Brain microvascular endothelial cell (primary cell): ENCODE results near the gene ZDHHC18.
"Not testable (repeated sequence)": the region's sequence is repeated elsewhere in the genome, so short reads cannot be mapped to it uniquely, and the experiment has no call there.

Experiments used
- DNase-seq: peaks from one replicate; pipeline ENCODE4 v3.0.0-alpha.2; 2020
- H3K27ac ChIP-seq: fragments of 250-450 bp; sonication (Bioruptor Pico); 2 replicates; pipeline ENCODE4 v1.5.1; 2020; ENCODE audit warnings: mild to moderate bottlenecking, moderate library complexity
- H3K27me3 ChIP-seq: fragments of 250-450 bp; sonication (Bioruptor Pico); replicated peaks from 2 replicates; pipeline ENCODE4 v1.5.1; 2020; ENCODE audit warnings: mild to moderate bottlenecking
- H3K36me3 ChIP-seq: fragments of 250-450 bp; sonication (Bioruptor Pico); replicated peaks from 2 replicates; pipeline ENCODE4 v1.5.1; 2020; ENCODE audit warnings: mild to moderate bottlenecking
- H3K4me3 ChIP-seq: 2 replicates; pipeline ENCODE4 v1.5.1; 2011; ENCODE audit warnings: low read depth, mild to moderate bottlenecking, control low read depth, low read length, moderate library complexity
- in situ Hi-C: cut with HindIII; loops from 2 replicates; pipeline ENCODE4 v1.10.0; 2017; ENCODE audit warnings: low sequenced_read_pairs, low pct_ligation_motif_present
- TF ChIP-seq, protein P1 (sequence below): IDR thresholded peaks from 2 replicates; pipeline ENCODE4 v1.5.1; 2011; ENCODE audit warnings: low read depth, mild to moderate bottlenecking, moderate library complexity, low read length, control low read depth, inconsistent platforms; ENCODE audit errors: missing control alignments

The ZDHHC18 gene

GRCh38 chr1:26877326-26877725 is 50.8 kb downstream of the ZDHHC18 start:
- H3K36me3 ChIP-seq, result peaks cover 34% of the 10 kb centered on the region
- H3K4me3 ChIP-seq, result no peak overlapping the region
- TF ChIP-seq, protein P1, sequence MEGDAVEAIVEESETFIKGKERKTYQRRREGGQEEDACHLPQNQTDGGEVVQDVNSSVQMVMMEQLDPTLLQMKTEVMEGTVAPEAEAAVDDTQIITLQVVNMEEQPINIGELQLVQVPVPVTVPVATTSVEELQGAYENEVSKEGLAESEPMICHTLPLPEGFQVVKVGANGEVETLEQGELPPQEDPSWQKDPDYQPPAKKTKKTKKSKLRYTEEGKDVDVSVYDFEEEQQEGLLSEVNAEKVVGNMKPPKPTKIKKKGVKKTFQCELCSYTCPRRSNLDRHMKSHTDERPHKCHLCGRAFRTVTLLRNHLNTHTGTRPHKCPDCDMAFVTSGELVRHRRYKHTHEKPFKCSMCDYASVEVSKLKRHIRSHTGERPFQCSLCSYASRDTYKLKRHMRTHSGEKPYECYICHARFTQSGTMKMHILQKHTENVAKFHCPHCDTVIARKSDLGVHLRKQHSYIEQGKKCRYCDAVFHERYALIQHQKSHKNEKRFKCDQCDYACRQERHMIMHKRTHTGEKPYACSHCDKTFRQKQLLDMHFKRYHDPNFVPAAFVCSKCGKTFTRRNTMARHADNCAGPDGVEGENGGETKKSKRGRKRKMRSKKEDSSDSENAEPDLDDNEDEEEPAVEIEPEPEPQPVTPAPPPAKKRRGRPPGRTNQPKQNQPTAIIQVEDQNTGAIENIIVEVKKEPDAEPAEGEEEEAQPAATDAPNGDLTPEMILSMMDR, result no peak
- H3K27ac ChIP-seq, result no peak overlapping the region
- in situ Hi-C loops, result no loop called here
- no peak for DNase-seq
- no peaks in the 10 kb centered on the region for H3K27me3 ChIP-seq

- Histone ChIP-seq H3K27ac (no peak overlapping the region), H3K36me3 (peaks cover 57% of the 10 kb centered on the region), H3K27me3 (no peaks in the 10 kb centered on the region), H3K4me3 (no peak overlapping the region)
- TF ChIP-seq, protein P1, result no peak
- no peak for DNase-seq
- in situ Hi-C loops, result no loop called here
Observed at GRCh38 chr1:26879793-26880192, 53.3 kb downstream of the ZDHHC18 start.

GRCh38 chr1:26881611-26882010 is 55.1 kb downstream of the ZDHHC18 start:
- in situ Hi-C loops, H3K27me3 ChIP-seq, H3K4me3 ChIP-seq, DNase-seq, H3K27ac ChIP-seq: not testable (repeated sequence)
- peaks cover 69% of the 10 kb centered on the region for H3K36me3 ChIP-seq

GRCh38 chr1:26882696-26883463 is 56.4 kb downstream of the ZDHHC18 start:
- peaks cover 66% of the 10 kb centered on the region for H3K36me3 ChIP-seq
- no peak for DNase-seq
- in situ Hi-C loops, result no loop called here
- H3K27me3 ChIP-seq, result no peaks in the 10 kb centered on the region
- TF ChIP-seq, protein P1, result no peak
- H3K27ac ChIP-seq, result no peak overlapping the region
- H3K4me3 ChIP-seq, result no peak overlapping the region

DNA sequence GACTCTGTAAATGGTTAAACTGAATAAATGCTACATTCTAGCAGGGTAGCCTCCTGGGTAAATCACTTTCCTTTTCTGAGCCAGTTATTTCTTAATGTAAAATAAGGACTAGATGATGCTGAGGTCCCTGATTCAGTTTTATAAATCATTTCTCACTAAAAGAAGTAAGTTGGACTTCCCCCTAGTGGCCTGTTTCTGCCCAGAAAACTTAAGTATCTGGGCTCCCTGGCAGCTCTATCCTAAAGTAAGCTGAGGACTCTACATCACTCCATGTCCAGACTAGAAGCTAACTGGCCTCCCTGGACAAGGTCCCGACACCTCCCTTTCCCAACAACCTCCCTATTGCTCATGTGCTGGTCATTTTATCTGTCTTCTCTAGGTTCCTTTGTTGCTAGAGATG is 60.6 kb downstream of the ZDHHC18 start:
- Histone ChIP-seq H3K36me3 (peaks cover 54% of the 10 kb centered on the region), H3K27ac (no peak overlapping the region), H3K4me3 (no peak overlapping the region), H3K27me3 (no peaks in the 10 kb centered on the region)
- TF ChIP-seq, protein P1, result peak; percentile 67
- peak; percentile 20 for DNase-seq
- in situ Hi-C loops, result no loop called here

- in situ Hi-C loops, result no loop called here
- H3K4me3 ChIP-seq, result no peak overlapping the region
- H3K36me3 ChIP-seq, result peaks cover 53% of the 10 kb centered on the region
- DNase-seq, result no peak
- TF ChIP-seq, protein P1, result no peak
- H3K27ac ChIP-seq, result no peak overlapping the region
- H3K27me3 ChIP-seq, result no peaks in the 10 kb centered on the region
Observed at GRCh38 chr1:26888231-26888630, 61.7 kb downstream of the ZDHHC18 start.
